ENCODE measurements around the gene RXFP4. TPM values are rescaled to one million over a fixed set of nuclear protein-coding genes. Genes with fewer than 3 reads are reported as not detected.

Gene RXFP4
- total RNA-seq, 1 experiment from 2014 or later, result not detected

DNA sequence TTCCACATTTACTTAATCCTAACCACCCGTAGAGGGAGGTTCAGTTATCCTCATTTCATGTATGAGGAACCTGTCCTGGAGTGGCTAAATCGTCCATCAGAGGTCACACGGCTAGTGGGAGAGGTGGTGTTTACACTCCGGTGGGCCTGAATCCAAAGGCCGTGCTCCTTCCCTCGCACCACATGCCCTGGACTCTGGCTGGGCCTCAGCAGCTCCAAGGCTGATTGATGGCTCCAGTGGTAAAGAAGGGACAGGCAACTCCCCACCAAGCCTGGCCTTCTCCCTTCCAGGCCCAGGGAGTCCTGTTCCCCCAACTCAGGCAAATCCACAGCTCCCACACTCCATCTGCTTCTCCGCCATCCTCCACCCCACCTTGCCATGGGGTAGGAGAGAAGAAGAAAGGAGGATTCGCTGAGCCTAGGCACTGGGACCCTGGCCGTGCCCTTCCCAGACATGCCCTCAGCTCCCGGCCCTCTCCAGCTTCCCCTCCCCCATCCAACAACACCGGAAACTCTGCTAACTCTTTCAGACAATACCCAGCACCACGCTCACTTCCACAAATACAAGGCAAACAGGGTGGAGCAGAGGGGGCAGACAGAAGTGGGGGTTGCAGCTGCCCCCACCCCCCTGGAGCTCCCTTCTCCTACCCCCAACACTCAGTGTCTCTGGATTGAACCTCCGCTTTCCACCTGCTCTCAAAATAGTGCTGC is 26.1 kb downstream of the RXFP4 start:
- DNase-seq, result no peak
- intact Hi-C loops (cut with micrococcal nuclease; ENCODE audit: unreplicated experiment), result no loop called here
- CTCF ChIA-PET, result interaction anchor here (0.6 to 1.3 kb wide), 3 partner anchors 22 to 264 kb away, joined by 3 to 4 read pairs (median 3); partner anchors contain the start of gene KHDC4
- peaks cover 82% of the 10 kb centered on the region for H3K36me3 Mint-ChIP-seq (ENCODE audit: insufficient read depth, unreplicated experiment)
- peak overlapping the region; percentile 7 for H3K27ac Mint-ChIP-seq (ENCODE audit: unreplicated experiment)
- no peaks in the 10 kb centered on the region for H3K27me3 Mint-ChIP-seq (ENCODE audit: unreplicated experiment)
- H3K4me3 Mint-ChIP-seq (ENCODE audit: low read depth, unreplicated experiment), result no peak overlapping the region
- no TSS peak for BruUV-seq (replicated peaks)
- TF ChIP-seq, protein P1, sequence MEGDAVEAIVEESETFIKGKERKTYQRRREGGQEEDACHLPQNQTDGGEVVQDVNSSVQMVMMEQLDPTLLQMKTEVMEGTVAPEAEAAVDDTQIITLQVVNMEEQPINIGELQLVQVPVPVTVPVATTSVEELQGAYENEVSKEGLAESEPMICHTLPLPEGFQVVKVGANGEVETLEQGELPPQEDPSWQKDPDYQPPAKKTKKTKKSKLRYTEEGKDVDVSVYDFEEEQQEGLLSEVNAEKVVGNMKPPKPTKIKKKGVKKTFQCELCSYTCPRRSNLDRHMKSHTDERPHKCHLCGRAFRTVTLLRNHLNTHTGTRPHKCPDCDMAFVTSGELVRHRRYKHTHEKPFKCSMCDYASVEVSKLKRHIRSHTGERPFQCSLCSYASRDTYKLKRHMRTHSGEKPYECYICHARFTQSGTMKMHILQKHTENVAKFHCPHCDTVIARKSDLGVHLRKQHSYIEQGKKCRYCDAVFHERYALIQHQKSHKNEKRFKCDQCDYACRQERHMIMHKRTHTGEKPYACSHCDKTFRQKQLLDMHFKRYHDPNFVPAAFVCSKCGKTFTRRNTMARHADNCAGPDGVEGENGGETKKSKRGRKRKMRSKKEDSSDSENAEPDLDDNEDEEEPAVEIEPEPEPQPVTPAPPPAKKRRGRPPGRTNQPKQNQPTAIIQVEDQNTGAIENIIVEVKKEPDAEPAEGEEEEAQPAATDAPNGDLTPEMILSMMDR (IDR thresholded peaks at IDR 0.05; ENCODE audit: unreplicated experiment), result no peak
- H3K4me1 Mint-ChIP-seq (ENCODE audit: low read depth, unreplicated experiment), result peaks cover 31% of the 10 kb centered on the region
- H3K9me3 Mint-ChIP-seq (ENCODE audit: low read depth, unreplicated experiment), result no peaks in the 10 kb centered on the region

DNA sequence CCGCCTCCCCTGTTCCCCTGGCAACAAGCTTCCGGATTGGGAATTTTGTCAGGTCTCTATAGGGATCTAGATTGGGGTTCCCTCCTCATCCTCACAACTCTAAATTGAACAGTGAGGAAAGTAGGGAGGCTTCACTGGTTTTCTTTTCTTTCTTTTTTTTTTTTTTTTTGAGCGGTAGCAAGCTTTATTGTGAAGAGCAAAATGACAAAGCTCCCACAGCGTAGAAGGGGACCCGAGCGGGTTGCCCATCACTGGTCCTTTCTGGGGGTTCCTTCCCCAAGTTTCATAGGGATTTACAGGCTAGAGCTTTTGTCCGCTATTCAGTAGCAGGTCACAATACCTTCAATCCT is 26.6 kb downstream of the RXFP4 start:
- intact Hi-C loops (cut with micrococcal nuclease; ENCODE audit: unreplicated experiment), result no loop called here
- peaks cover 82% of the 10 kb centered on the region for H3K36me3 Mint-ChIP-seq (ENCODE audit: insufficient read depth, unreplicated experiment)
- no peak overlapping the region for H3K4me3 Mint-ChIP-seq (ENCODE audit: low read depth, unreplicated experiment)
- CTCF ChIA-PET, result interaction anchor here (0.6 to 1.3 kb wide), 4 partner anchors 11 to 264 kb away, joined by 3 to 4 read pairs (median 3); partner anchors contain the start of gene KHDC4
- TF ChIP-seq, protein P1 (IDR thresholded peaks at IDR 0.05; ENCODE audit: unreplicated experiment), result no peak
- BruUV-seq (replicated peaks), result no TSS peak
- DNase-seq, result no peak
- H3K27ac Mint-ChIP-seq (ENCODE audit: unreplicated experiment), result peak overlapping the region; percentile 7
- H3K27me3 Mint-ChIP-seq (ENCODE audit: unreplicated experiment), result no peaks in the 10 kb centered on the region
- H3K9me3 Mint-ChIP-seq (ENCODE audit: low read depth, unreplicated experiment), result no peaks in the 10 kb centered on the region
- peaks cover 31% of the 10 kb centered on the region for H3K4me1 Mint-ChIP-seq (ENCODE audit: low read depth, unreplicated experiment)

DNA sequence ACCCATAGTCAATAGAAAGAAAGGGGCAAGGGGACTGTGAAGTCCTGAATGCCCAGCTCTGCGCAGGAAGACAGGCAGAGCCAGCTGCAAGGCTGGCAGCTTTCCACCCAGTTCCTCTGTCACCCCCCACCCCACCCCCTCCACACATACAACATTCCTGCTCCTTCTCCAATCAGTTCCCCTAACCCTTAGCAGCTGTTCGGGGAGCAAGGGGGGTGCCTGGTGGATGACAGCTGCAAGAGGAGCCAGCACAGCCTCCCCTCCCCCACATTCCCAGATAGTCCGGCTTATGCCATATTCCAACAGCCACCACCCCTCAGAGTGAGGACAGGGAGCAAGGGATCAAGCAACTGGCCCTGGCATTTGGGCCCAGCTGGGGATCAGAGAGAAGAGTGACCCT is 27.2 kb downstream of the RXFP4 start:
- CTCF ChIA-PET, result interaction anchor here (1.0 kb wide), 2 partner anchors 10 to 34 kb away, joined by 3 read pairs; partner anchors contain the start of gene KHDC4
- H3K27ac Mint-ChIP-seq (ENCODE audit: unreplicated experiment), result no peak overlapping the region

DNA sequence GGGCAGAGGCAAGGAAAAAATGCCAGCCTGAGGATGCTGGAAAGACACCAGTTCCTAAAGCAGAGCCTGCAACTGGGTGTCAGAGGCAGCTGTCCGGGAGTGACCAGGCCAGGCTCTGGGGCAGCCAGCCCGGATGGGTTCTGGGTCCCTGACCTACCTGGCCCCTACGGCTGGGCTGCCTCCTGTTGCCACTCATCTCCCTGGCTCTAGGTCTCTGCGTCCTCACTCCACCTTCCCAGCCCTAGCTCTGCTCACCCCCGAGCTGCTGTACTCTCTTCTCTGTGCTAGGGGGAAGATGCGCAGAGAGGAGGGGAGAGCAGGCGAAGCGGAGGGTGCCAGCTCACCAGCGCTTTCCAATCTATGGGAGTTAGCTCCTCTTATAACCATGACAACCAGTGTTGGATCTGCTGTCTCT is 27.9 kb downstream of the RXFP4 start:
- H3K4me1 Mint-ChIP-seq (ENCODE audit: low read depth, unreplicated experiment), result peaks cover 40% of the 10 kb centered on the region
- TF ChIP-seq, protein P1 (IDR thresholded peaks at IDR 0.05; ENCODE audit: unreplicated experiment), result no peak
- H3K27me3 Mint-ChIP-seq (ENCODE audit: unreplicated experiment), result no peaks in the 10 kb centered on the region
- CTCF ChIA-PET, result no interaction called here
- no TSS peak for BruUV-seq (replicated peaks)
- no peak overlapping the region for H3K27ac Mint-ChIP-seq (ENCODE audit: unreplicated experiment)
- no peak overlapping the region for H3K4me3 Mint-ChIP-seq (ENCODE audit: low read depth, unreplicated experiment)
- peaks cover 76% of the 10 kb centered on the region for H3K36me3 Mint-ChIP-seq (ENCODE audit: insufficient read depth, unreplicated experiment)
- intact Hi-C loops (cut with micrococcal nuclease; ENCODE audit: unreplicated experiment), result no loop called here
- H3K9me3 Mint-ChIP-seq (ENCODE audit: low read depth, unreplicated experiment), result no peaks in the 10 kb centered on the region
- no peak for DNase-seq

More for the DNA sequence above, 27.2 kb downstream of the RXFP4 start:
- no TSS peak for BruUV-seq (replicated peaks)
- intact Hi-C loops (cut with micrococcal nuclease; ENCODE audit: unreplicated experiment), result no loop called here
- Mint-ChIP-seq H3K9me3 (ENCODE audit: low read depth, unreplicated experiment) (no peaks in the 10 kb centered on the region), H3K4me3 (ENCODE audit: low read depth, unreplicated experiment) (no peak overlapping the region), H3K4me1 (ENCODE audit: low read depth, unreplicated experiment) (peaks cover 36% of the 10 kb centered on the region), H3K27me3 (ENCODE audit: unreplicated experiment) (no peaks in the 10 kb centered on the region), H3K36me3 (ENCODE audit: insufficient read depth, unreplicated experiment) (peaks cover 76% of the 10 kb centered on the region)
- no peak for DNase-seq
- TF ChIP-seq, protein P1 (IDR thresholded peaks at IDR 0.05; ENCODE audit: unreplicated experiment), result no peak
